HEK293 (cell line): ENCODE data around the gene WBP1.
A peak's percentile ranks its signal among the peaks of the same experiment; 100 is the strongest.

Experiments used
- CTCF ChIA-PET: fragments of 350-600 bp; formaldehyde crosslinking; extraction: SDS; loops from one replicate; lab custom pipeline; 2021; ENCODE audit warnings: antibody characterized with exemption; lab: Yijun Ruan, JAX
- POLR2A ChIA-PET: fragments of 300-600 bp; formaldehyde crosslinking; extraction: SDS; loops from one replicate; lab custom pipeline; 2020; ENCODE audit warnings: antibody characterized with exemption, inconsistent platforms; lab: Yijun Ruan, JAX
- H3K27ac ChIP-seq: fragments of 200-500 bp; sonication (Bioruptor generic); 2 replicates; pipeline ENCODE4 v1.5.1; 2014; ENCODE audit warnings: low read depth, low read length, control low read depth, inconsistent platforms; ENCODE audit errors: extremely low read depth
- H3K36me3 ChIP-seq, 2 experiments: fragments of 200-500 bp in 1 of 2; sonication (Bioruptor generic) in 1 of 2; 1 replicate in 1 of 2; 2 replicates in 1 of 2; pipeline ENCODE4 v1.5.1; 2014 to 2017; ENCODE audit warnings: inconsistent platforms in 2 of 2, low read length in 2 of 2; ENCODE audit not compliant: control insufficient read depth in 2 of 2, insufficient read depth in 1 of 2
- H3K4me1 ChIP-seq: fragments of 200-500 bp; sonication (Bioruptor generic); 2 replicates; pipeline ENCODE4 v1.5.1; 2014; ENCODE audit warnings: mild to moderate bottlenecking, low read length, inconsistent platforms; ENCODE audit not compliant: control insufficient read depth, insufficient read depth
- H3K4me3 ChIP-seq: 2 replicates; pipeline ENCODE4 v1.5.1; 2011; ENCODE audit warnings: low read depth, mild to moderate bottlenecking, control low read depth, low read length, moderate library complexity
- H3K9me3 ChIP-seq: fragments of 200-500 bp; sonication (Bioruptor generic); 2 replicates; pipeline ENCODE4 v1.5.1; 2014; ENCODE audit warnings: low read depth, low read length, inconsistent platforms; ENCODE audit not compliant: control insufficient read depth, insufficient read depth
- EGR2 ChIP-seq: fragments of 450-650 bp; formaldehyde crosslinking; IDR thresholded peaks from 2 replicates; pipeline ENCODE4 v1.5.1; 2016; ENCODE audit warnings: low read depth, missing biosample characterization, missing genetic modification characterization
- KLF1 ChIP-seq: fragments of 450-650 bp; formaldehyde crosslinking; IDR thresholded peaks from 2 replicates; pipeline ENCODE4 v1.5.1; 2016; ENCODE audit warnings: missing biosample characterization, missing genetic modification characterization
- OVOL3 ChIP-seq: fragments of 450-650 bp; formaldehyde crosslinking; IDR thresholded peaks from 2 replicates; pipeline ENCODE4 v1.5.1; 2016; ENCODE audit warnings: missing biosample characterization, missing genetic modification characterization
- PRDM10 ChIP-seq: fragments of 450-650 bp; formaldehyde crosslinking; IDR thresholded peaks from 2 replicates; pipeline ENCODE4 v1.5.1; 2016; ENCODE audit warnings: missing biosample characterization, missing genetic modification characterization
- SP2 ChIP-seq: fragments of 450-650 bp; formaldehyde crosslinking; IDR thresholded peaks from 2 replicates; pipeline ENCODE4 v1.5.1; 2016; ENCODE audit warnings: missing biosample characterization, missing genetic modification characterization
- ZBTB17 ChIP-seq: fragments of 450-650 bp; formaldehyde crosslinking; IDR thresholded peaks from 2 replicates; pipeline ENCODE4 v1.5.1; 2016; ENCODE audit warnings: missing biosample characterization, missing genetic modification characterization
- ZBTB26 ChIP-seq: fragments of 450-650 bp; formaldehyde crosslinking; optimal IDR thresholded peaks from 2 replicates; pipeline ENCODE3; 2016; ENCODE audit warnings: missing biosample characterization, mild to moderate bottlenecking, missing genetic modification characterization
- ZFHX2 ChIP-seq: fragments of 450-650 bp; formaldehyde crosslinking; conservative IDR thresholded peaks from 2 replicates; pipeline ENCODE4 v1.5.1; 2016; ENCODE audit warnings: missing biosample characterization, missing genetic modification characterization
- ZNF148 ChIP-seq: fragments of 450-650 bp; formaldehyde crosslinking; IDR thresholded peaks from 2 replicates; pipeline ENCODE4 v1.5.0; 2017; ENCODE audit warnings: missing biosample characterization, missing genetic modification characterization, borderline replicate concordance
- ZNF202 ChIP-seq: fragments of 450-650 bp; formaldehyde crosslinking; IDR thresholded peaks from 2 replicates; pipeline ENCODE4 v1.5.1; 2016; ENCODE audit warnings: missing biosample characterization, missing genetic modification characterization, borderline replicate concordance
- ZNF280C ChIP-seq: fragments of 450-650 bp; formaldehyde crosslinking; IDR thresholded peaks from 2 replicates; pipeline ENCODE4 v1.5.1; 2016; ENCODE audit warnings: missing biosample characterization, missing genetic modification characterization
- ZNF324 ChIP-seq: fragments of 450-650 bp; formaldehyde crosslinking; IDR thresholded peaks from 2 replicates; pipeline ENCODE4 v1.5.1; 2016; ENCODE audit warnings: missing biosample characterization, missing genetic modification characterization
- ZNF426 ChIP-seq: fragments of 450-650 bp; formaldehyde crosslinking; IDR thresholded peaks from 2 replicates; pipeline ENCODE4 v1.5.1; 2017; ENCODE audit warnings: missing biosample characterization, missing genetic modification characterization, mild to moderate bottlenecking, inconsistent platforms, moderate library complexity
- ZNF449 ChIP-seq: fragments of 450-650 bp; formaldehyde crosslinking; IDR thresholded peaks from 2 replicates; pipeline ENCODE4 v1.5.1; 2017; ENCODE audit warnings: missing biosample characterization, mild to moderate bottlenecking, missing genetic modification characterization, moderate library complexity
- ZNF571 ChIP-seq: fragments of 450-650 bp; formaldehyde crosslinking; IDR thresholded peaks from 2 replicates; pipeline ENCODE4 v1.5.0; 2017; ENCODE audit warnings: missing biosample characterization, missing genetic modification characterization
- ZNF701 ChIP-seq: fragments of 450-650 bp; formaldehyde crosslinking; IDR thresholded peaks from 2 replicates; pipeline ENCODE4 v1.5.1; 2016; ENCODE audit warnings: missing biosample characterization, missing genetic modification characterization
- ZNF76 ChIP-seq: fragments of 450-650 bp; formaldehyde crosslinking; IDR thresholded peaks from 2 replicates; pipeline ENCODE4; 2016; ENCODE audit warnings: low read depth, missing biosample characterization, missing genetic modification characterization, borderline replicate concordance
- ZNF791 ChIP-seq: fragments of 450-650 bp; formaldehyde crosslinking; IDR thresholded peaks from 2 replicates; pipeline ENCODE4 v1.5.1; 2016; ENCODE audit warnings: missing biosample characterization, missing genetic modification characterization

WBP1 gene

GRCh38 chr2:74501335-74502071 is 43.3 kb downstream of the WBP1 start (continued):
- no peak for TF ChIP-seq ZNF148 (tag by site-specific recombination)
- no peak for TF ChIP-seq ZNF426
- TF ChIP-seq ZNF202 (tag by site-specific recombination), result no peak
- TF ChIP-seq, all 188 proteins: peak for 4

GRCh38 chr2:74502147-74502719 is 44.0 kb downstream of the WBP1 start:
- H3K36me3 ChIP-seq, result peaks cover 4 to 20% of the 10 kb centered on the region in 2 experiments; a peak in 2 of 3 replicates
- TF ChIP-seq ZNF280C (no peak), ZNF791 (tag by site-specific recombination) (no peak), ZNF571 (no peak), EGR2 (tag by site-specific recombination) (peak; percentile 30; the same call in 1 of the 2 replicates), ZFHX2 (tag by site-specific recombination) (peak; percentile 55), PRDM10 (tag by site-specific recombination) (no peak)
- ChIA-PET CTCF (interaction anchor here (1.4 kb wide), 1 partner anchor 10 kb away, joined by 3 read pairs; no protein-coding TSS in a partner anchor), POLR2A (interaction anchor here (0.6 to 1.6 kb wide), 3 partner anchors 9 to 86 kb away, joined by 4 to 7 read pairs (median 5); partner anchors contain the start of genes CCDC142 and TTC31)
- H3K4me1 ChIP-seq, result no peaks in the 10 kb centered on the region
- H3K4me3 ChIP-seq, result peak overlapping the region; percentile 36
- no peak overlapping the region for H3K27ac ChIP-seq
- no peaks in the 10 kb centered on the region for H3K9me3 ChIP-seq

GRCh38 chr2:74502720-74503505 is 44.7 kb downstream of the WBP1 start:
- Histone ChIP-seq H3K9me3 (no peaks in the 10 kb centered on the region), H3K4me1 (no peaks in the 10 kb centered on the region), H3K27ac (no peak overlapping the region; the same call in 1 of the 2 replicates), H3K36me3 (peaks cover 4 to 20% of the 10 kb centered on the region in 2 experiments; a peak in 2 of 3 replicates), H3K4me3 (peak overlapping the region; percentile 36)
- ChIA-PET CTCF (interaction anchor here (1.2 to 2.8 kb wide), 4 partner anchors 10 to 83 kb away, joined by 3 to 13 read pairs (median 4); partner anchors contain the start of genes CCDC142 and TTC31), POLR2A (interaction anchor here (1.2 to 3.1 kb wide), 5 partner anchors 24 to 85 kb away, joined by 3 to 16 read pairs (median 6); partner anchors contain the start of genes AUP1, DQX1, HTRA2 and WBP1)
- TF ChIP-seq ZNF701 (no peak), ZNF324 (tag by site-specific recombination) (no peak), KLF1 (no peak), ZBTB17 (tag by site-specific recombination) (peak; percentile 78), ZNF449 (tag by site-specific recombination) (no peak), ZNF76 (peak; percentile 36; the same call in 1 of the 2 replicates), OVOL3 (tag by site-specific recombination) (no peak), SP2 (tag by site-specific recombination) (no peak), ZBTB26 (tag by site-specific recombination) (peak; percentile 68)
